Caco-2 (cell line): Measurements from ENCODE around the gene ETFDH. TPM values are rescaled to one million over a fixed set of nuclear protein-coding genes. Genes with fewer than 3 reads are reported as not detected.
A peak's percentile ranks its signal among the peaks of the same experiment; 100 is the strongest.

Source experiments
- Bru-seq: library from RNA; stranded (reverse); fragments of 400-500 nt; gene quantifications from one replicate; lab custom pipeline; 2021; lab: Mats Ljungman, UMichigan
- BruChase-seq, 2 experiments: library from RNA; stranded (reverse); fragments of 400-500 nt; gene quantifications; one replicate each; lab custom pipeline; 2021; lab: Mats Ljungman, UMichigan
- BruUV-seq: library from RNA; stranded (reverse); fragments of 400-500 nt; replicated peaks from 2 replicates; lab custom pipeline; 2021; lab: Mats Ljungman, UMichigan
- CTCF ChIA-PET: fragments of 300-600 bp; sonication (Branson Sonifier 250); formaldehyde crosslinking; loops from one replicate; lab custom pipeline; 2022; ENCODE audit warnings: antibody characterized with exemption; lab: Charles Lee
- POLR2A ChIA-PET: fragments of 300-600 bp; sonication (Branson Sonifier 250); formaldehyde crosslinking; loops from one replicate; lab custom pipeline; 2022; ENCODE audit warnings: antibody characterized with exemption; lab: Charles Lee
- DNase-seq, 2 experiments: peaks; one replicate each; pipeline versions ENCODE4 v3.0.0 to v3.0.0-alpha.2; 2020 to 2022
- H3K27me3 ChIP-seq: replicated peaks from 2 replicates; pipeline ENCODE4 v1.6.0; 2011; ENCODE audit warnings: low read length; ENCODE audit not compliant: control insufficient read depth, insufficient read depth
- H3K36me3 ChIP-seq: 2 replicates; pipeline ENCODE4 v1.5.1; 2011; ENCODE audit warnings: low read length; ENCODE audit not compliant: control insufficient read depth, insufficient read depth
- H3K4me1 ChIP-seq: fragments of 250-450 bp; sonication (Bioruptor Pico); 2 replicates; pipeline ENCODE4 v1.5.1; 2020; ENCODE audit warnings: mild to moderate bottlenecking
- H3K4me3 ChIP-seq: 2 replicates; pipeline ENCODE4 v1.5.1; 2011; ENCODE audit warnings: low read depth, mild to moderate bottlenecking, control low read depth, low read length
- H3K9me3 ChIP-seq: fragments of 250-450 bp; sonication (Bioruptor Pico); 2 replicates; pipeline ENCODE4 v1.5.1; 2020; ENCODE audit warnings: mild to moderate bottlenecking, moderate library complexity
- H3K27ac Mint-ChIP-seq: one replicate; pipeline ENCODE4 v1.8.0; 2022; ENCODE audit warnings: mixed read lengths; ENCODE audit not compliant: unreplicated experiment
- H3K27me3 Mint-ChIP-seq: one replicate; pipeline ENCODE4 v1.8.0; 2022; ENCODE audit warnings: mixed read lengths; ENCODE audit not compliant: insufficient read depth, unreplicated experiment
- H3K36me3 Mint-ChIP-seq: one replicate; pipeline ENCODE4 v1.8.0; 2022; ENCODE audit warnings: mild to moderate bottlenecking, mixed read lengths; ENCODE audit not compliant: insufficient read depth, unreplicated experiment
- H3K4me1 Mint-ChIP-seq: one replicate; pipeline ENCODE4 v1.8.0; 2022; ENCODE audit warnings: low read depth, mixed read lengths; ENCODE audit not compliant: unreplicated experiment
- H3K4me3 Mint-ChIP-seq: one replicate; pipeline ENCODE4 v1.8.0; 2022; ENCODE audit warnings: mild to moderate bottlenecking, moderate library complexity, mixed read lengths; ENCODE audit not compliant: unreplicated experiment
- H3K9me3 Mint-ChIP-seq: one replicate; pipeline ENCODE4 v1.8.0; 2022; ENCODE audit warnings: mixed read lengths; ENCODE audit not compliant: unreplicated experiment
- CTCF ChIP-seq, 2 experiments: fragments of 200-600 bp in 1 of 2; IDR thresholded peaks; 1 replicate in 1 of 2; 2 replicates in 1 of 2; pipeline versions ENCODE4 v1.5.1 to v1.8.0; 2011 to 2022; ENCODE audit warnings: antibody characterized with exemption in 1 of 2, control low read depth in 1 of 2, inconsistent platforms in 1 of 2, low read depth in 1 of 2, low read length in 1 of 2, mild to moderate bottlenecking in 1 of 2, moderate library complexity in 1 of 2; ENCODE audit not compliant: insufficient read depth in 1 of 2, severe bottlenecking in 1 of 2, unreplicated experiment in 1 of 2
- intact Hi-C: fragments of 100-400 bp; cut with micrococcal nuclease; formaldehyde crosslinking; loops from one replicate; pipeline ENCODE4 v1.10.0; 2022; ENCODE audit not compliant: unreplicated experiment
- long read RNA-seq: library from polyadenylated mRNA; stranded (forward); transcript quantifications from one replicate; pipeline ENCODE4 v2.0.0, GENCODE V29; 2022
- total RNA-seq: library from RNA; stranded (reverse); gene quantifications from 2 replicates; pipeline ENCODE4 v1.2.3, GENCODE V29; 2022

ETFDH gene
- total RNA-seq (5.8 and 6.4 TPM in 2 replicates), Bru-seq, nascent RNA (percentile 47 among the genes with signal in this experiment), BruChase-seq, experiment 1, labeled RNA remaining after a 2-hour chase (percentile 54 among the genes with signal in this experiment), BruChase-seq, experiment 2, labeled RNA remaining after a 6-hour chase (percentile 54 among the genes with signal in this experiment)
- long read RNA-seq, transcript ETFDH-206 (13 exons, 3,282 nt): major isoform, 13 of 16 reads
- long read RNA-seq, partial matches to known transcripts: 1 of 16 reads
- long read RNA-seq, other reads (novel, unspliced or antisense): 0 of 16 reads

GRCh38 chr4:158671915-158672806 lies at the start of gene ETFDH:
TSS of gene ETFDH (plus strand) at chr4:158672296. CDS start at chr4:158672457, 161 bp downstream.
- ChIA-PET CTCF (no interaction called here), POLR2A (no interaction called here)

GRCh38 chr4:158624889-158625478 lies 47.1 kb upstream of the ETFDH start:
- Histone ChIP-seq H3K4me3 (no peak overlapping the region), H3K27me3 (no peaks in the 10 kb centered on the region), H3K36me3 (no peaks in the 10 kb centered on the region), H3K4me1 (no peaks in the 10 kb centered on the region), H3K9me3 (no peaks in the 10 kb centered on the region)
- Mint-ChIP-seq H3K9me3 (no peaks in the 10 kb centered on the region), H3K4me1 (no peaks in the 10 kb centered on the region), H3K27ac (no peak overlapping the region), H3K36me3 (no peaks in the 10 kb centered on the region), H3K27me3 (no peaks in the 10 kb centered on the region), H3K4me3 (no peak overlapping the region)
- BruUV-seq: no TSS peak
- peak in 1 of 2 experiments; percentile 44 for DNase-seq
- POLR2A ChIA-PET: no interaction called here
- CTCF ChIA-PET: no interaction called here
- intact Hi-C loops: loop anchor here (1.0 to 10.0 kb wide), 5 partner anchors 128 to 430 kb away; no protein-coding TSS in a partner anchor
- TF ChIP-seq CTCF (IDR thresholded peaks at IDR 0.05; ENCODE audit: insufficient read depth in 1 of 2, low read depth in 1 of 2, low read length in 1 of 2, severe bottlenecking in 1 of 2, unreplicated experiment in 1 of 2): peak; percentile 52 to 69

More at GRCh38 chr4:158671915-158672806, at the start of gene ETFDH:
- no peaks in the 10 kb centered on the region for H3K9me3 ChIP-seq
- peak within 1 kb of the TSS; percentile 100 for H3K4me3 Mint-ChIP-seq
- TSS peak; percentile 63 for BruUV-seq
- peak; percentile 41 to 70 for TF ChIP-seq CTCF (IDR thresholded peaks at IDR 0.05; ENCODE audit: insufficient read depth in 1 of 2, low read depth in 1 of 2, low read length in 1 of 2, severe bottlenecking in 1 of 2, unreplicated experiment in 1 of 2)
- H3K27ac Mint-ChIP-seq: peak within 1 kb of the TSS; percentile 98
- H3K27me3 Mint-ChIP-seq: no peaks in the 10 kb centered on the region
- peaks cover 3% of the 10 kb centered on the region; the same call in 1 of the 2 replicates for H3K4me1 ChIP-seq
- peaks cover 9% of the 10 kb centered on the region for H3K36me3 Mint-ChIP-seq
- no peaks in the 10 kb centered on the region for H3K27me3 ChIP-seq
- intact Hi-C loops: loop anchor here (1.0 to 10.0 kb wide), 4 partner anchors 50 to 775 kb away; no protein-coding TSS in a partner anchor
- peak; percentile 98 to 99 for DNase-seq
- peak within 1 kb of the TSS; percentile 80 for H3K4me3 ChIP-seq
- H3K36me3 ChIP-seq: no peaks in the 10 kb centered on the region
- no peaks in the 10 kb centered on the region for H3K9me3 Mint-ChIP-seq
- H3K4me1 Mint-ChIP-seq: peaks cover 7% of the 10 kb centered on the region

DNA sequence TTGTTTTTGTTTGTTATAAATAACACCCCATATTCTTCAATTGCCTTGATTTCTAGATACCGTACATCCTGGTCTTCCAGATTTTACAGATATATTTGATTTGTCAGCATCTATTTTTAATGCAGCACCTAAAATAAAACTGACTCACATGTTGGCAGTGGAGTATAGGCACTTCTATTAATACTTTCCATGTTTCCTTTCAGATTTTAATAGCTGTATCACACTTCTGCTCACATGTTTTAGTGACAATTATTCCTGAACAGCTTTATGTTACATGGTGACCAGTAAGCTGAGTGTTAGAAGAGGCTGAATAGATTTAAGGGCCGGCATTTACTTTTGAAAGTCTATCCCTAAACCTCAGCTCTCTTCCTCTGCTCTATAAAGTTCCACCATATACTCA lies 46.6 kb upstream of the ETFDH start:
- POLR2A ChIA-PET: no interaction called here
- Mint-ChIP-seq H3K27me3 (no peaks in the 10 kb centered on the region), H3K36me3 (no peaks in the 10 kb centered on the region), H3K4me3 (no peak overlapping the region), H3K4me1 (no peaks in the 10 kb centered on the region), H3K27ac (no peak overlapping the region), H3K9me3 (no peaks in the 10 kb centered on the region)
- no peak for TF ChIP-seq CTCF (IDR thresholded peaks at IDR 0.05; ENCODE audit: insufficient read depth in 1 of 2, low read depth in 1 of 2, low read length in 1 of 2, severe bottlenecking in 1 of 2, unreplicated experiment in 1 of 2)
- intact Hi-C loops: loop anchor here (1.0 to 10.0 kb wide), 5 partner anchors 128 to 431 kb away; no protein-coding TSS in a partner anchor
- Histone ChIP-seq H3K4me1 (no peaks in the 10 kb centered on the region), H3K36me3 (no peaks in the 10 kb centered on the region), H3K27me3 (no peaks in the 10 kb centered on the region), H3K9me3 (no peaks in the 10 kb centered on the region), H3K4me3 (no peak overlapping the region)
- CTCF ChIA-PET: no interaction called here
- BruUV-seq: no TSS peak
- no peak for DNase-seq
